Progenitor cell of endocrine pancreas (in vitro differentiated cells): ENCODE results near the gene ANO2. TPM values are rescaled to one million over a fixed set of nuclear protein-coding genes. Genes with fewer than 3 reads are reported as not detected.
"Not testable (repeated sequence)": the region's sequence is repeated elsewhere in the genome, so short reads cannot be mapped to it uniquely, and the experiment has no call there.

Source experiments
- DNase-seq: peaks from one replicate; pipeline ENCODE4 v3.0.0; 2021; ENCODE audit warnings: low spot score; ENCODE audit not compliant: unreplicated experiment
- H3K27ac Mint-ChIP-seq: 2 replicates; pipeline ENCODE4 v1.8.0; 2021; ENCODE audit warnings: mild to moderate bottlenecking, moderate library complexity, mixed read lengths
- H3K27me3 Mint-ChIP-seq: 2 replicates; pipeline ENCODE4 v1.8.0; 2021; ENCODE audit warnings: mixed read lengths
- H3K36me3 Mint-ChIP-seq: 2 replicates; pipeline ENCODE4 v1.8.0; 2022; ENCODE audit warnings: mixed read lengths; ENCODE audit not compliant: insufficient read depth
- H3K4me1 Mint-ChIP-seq: 2 replicates; pipeline ENCODE4 v1.8.0; 2021; ENCODE audit warnings: low read depth, mixed read lengths
- H3K4me3 Mint-ChIP-seq: 2 replicates; pipeline ENCODE4 v1.8.0; 2021; ENCODE audit warnings: low read depth, mild to moderate bottlenecking, moderate library complexity, mixed read lengths
- H3K9me3 Mint-ChIP-seq: 2 replicates; pipeline ENCODE4 v1.8.0; 2021; ENCODE audit warnings: low read depth, mixed read lengths
- CTCF ChIP-seq: fragments of 200-600 bp; sonication (generic); IDR thresholded peaks from one replicate; pipeline ENCODE4 v1.5.0; 2021; ENCODE audit warnings: antibody characterized with exemption, mild to moderate bottlenecking; ENCODE audit not compliant: unreplicated experiment
- total RNA-seq: library from RNA; stranded (reverse); gene quantifications from 2 replicates; pipeline ENCODE4 v1.2.1, GENCODE V29; 2021

Gene ANO2
- total RNA-seq, 1 donor from 2014 or later: 2.8 TPM

DNA sequence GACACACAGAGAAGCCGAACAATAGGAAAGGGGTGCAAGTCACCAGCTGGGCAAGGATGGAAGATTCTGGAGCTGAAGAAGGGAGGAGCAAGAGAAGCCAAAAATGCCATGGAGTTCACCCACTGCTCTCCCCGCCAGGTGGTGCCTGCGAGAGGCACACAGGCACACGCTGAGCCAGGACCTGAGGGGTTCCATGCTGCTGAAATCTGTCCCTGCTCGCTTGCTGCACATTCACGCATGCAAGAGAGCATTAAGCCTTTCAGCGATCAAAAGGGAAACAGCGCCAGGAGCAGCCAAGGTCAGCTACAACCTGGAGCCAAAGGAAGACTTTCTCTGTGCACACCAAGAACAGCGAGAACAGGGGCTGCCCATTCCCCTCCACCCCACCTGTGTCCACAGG is 104.1 kb downstream of the ANO2 start:
- H3K27ac Mint-ChIP-seq: no peak overlapping the region
- no peak for DNase-seq
- no peaks in the 10 kb centered on the region for H3K9me3 Mint-ChIP-seq
- H3K4me3 Mint-ChIP-seq: no peak overlapping the region
- peaks cover 6% of the 10 kb centered on the region for H3K27me3 Mint-ChIP-seq
- no peaks in the 10 kb centered on the region for H3K4me1 Mint-ChIP-seq
- TF ChIP-seq CTCF: no peak
- H3K36me3 Mint-ChIP-seq: no peaks in the 10 kb centered on the region

- Mint-ChIP-seq H3K36me3 (no peaks in the 10 kb centered on the region), H3K27me3 (peaks cover 10% of the 10 kb centered on the region), H3K4me1 (no peaks in the 10 kb centered on the region), H3K27ac (no peak overlapping the region), H3K9me3 (no peaks in the 10 kb centered on the region), H3K4me3 (no peak overlapping the region)
- no peak for DNase-seq
- TF ChIP-seq CTCF: no peak
Measured at GRCh38 chr12:5830111-5830510, 114.9 kb downstream of the ANO2 start.

DNA sequence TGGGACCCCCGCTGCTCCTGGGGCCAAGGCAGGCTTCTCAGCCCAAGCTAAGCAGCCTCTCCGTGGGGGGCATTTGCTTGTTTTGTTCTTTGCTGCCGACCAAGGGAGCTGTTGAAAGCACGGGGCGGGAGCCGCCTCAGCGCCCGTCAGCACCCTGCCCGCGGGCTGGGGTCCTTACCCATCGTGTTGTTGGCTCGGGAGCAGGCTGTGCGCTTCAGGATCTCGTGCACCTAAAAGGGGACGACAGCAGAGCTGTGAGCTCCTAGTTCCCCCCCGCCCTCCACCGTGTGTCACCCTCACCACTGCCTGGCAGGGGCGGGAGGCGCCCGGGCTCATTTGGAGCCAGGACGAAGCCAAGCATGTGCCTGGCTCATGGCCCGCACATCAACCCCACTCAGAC is 117.5 kb downstream of the ANO2 start:
- TF ChIP-seq CTCF: no peak
- H3K27ac Mint-ChIP-seq: no peak overlapping the region
- H3K36me3 Mint-ChIP-seq: peaks cover 4% of the 10 kb centered on the region
- peaks cover 2% of the 10 kb centered on the region for H3K27me3 Mint-ChIP-seq
- no peak for DNase-seq
- peaks cover 17% of the 10 kb centered on the region for H3K9me3 Mint-ChIP-seq
- H3K4me1 Mint-ChIP-seq: no peaks in the 10 kb centered on the region
- H3K4me3 Mint-ChIP-seq: no peak overlapping the region

GRCh38 chr12:5825761-5826160 is 119.3 kb downstream of the ANO2 start:
- H3K27ac Mint-ChIP-seq, DNase-seq, H3K27me3 Mint-ChIP-seq, H3K4me3 Mint-ChIP-seq, H3K4me1 Mint-ChIP-seq, H3K36me3 Mint-ChIP-seq: not testable (repeated sequence)
- peaks cover 25% of the 10 kb centered on the region for H3K9me3 Mint-ChIP-seq

- H3K4me3 Mint-ChIP-seq, H3K27ac Mint-ChIP-seq, H3K4me1 Mint-ChIP-seq, H3K27me3 Mint-ChIP-seq, H3K36me3 Mint-ChIP-seq, DNase-seq: not testable (repeated sequence)
- peaks cover 29% of the 10 kb centered on the region for H3K9me3 Mint-ChIP-seq
Measured at GRCh38 chr12:5818877-5819276, 126.2 kb downstream of the ANO2 start.

GRCh38 chr12:5817246-5817645 is 127.8 kb downstream of the ANO2 start:
- H3K36me3 Mint-ChIP-seq: peaks cover 2% of the 10 kb centered on the region
- DNase-seq: no peak
- H3K27ac Mint-ChIP-seq: no peak overlapping the region
- H3K9me3 Mint-ChIP-seq: peaks cover 19% of the 10 kb centered on the region
- TF ChIP-seq CTCF: no peak
- peaks cover 13% of the 10 kb centered on the region for H3K27me3 Mint-ChIP-seq
- no peaks in the 10 kb centered on the region for H3K4me1 Mint-ChIP-seq
- no peak overlapping the region for H3K4me3 Mint-ChIP-seq
